GM23338 (cell line): ENCODE data around the gene VEZT. TPM values are rescaled to one million over a fixed set of nuclear protein-coding genes. Genes with fewer than 3 reads are reported as not detected.

Experiments used
- ATAC-seq: fragments of 200-7000 bp; cut with Tn5 transposase; 3 replicates; pipeline ENCODE4 v1.9.1; 2020
- DNase-seq: peaks from one replicate; pipeline ENCODE4 v3.0.0-alpha.2; 2015; ENCODE audit warnings: low spot score
- H2AFZ ChIP-seq: fragments of 200-600 bp; sonication (generic); 2 replicates; pipeline ENCODE4 v1.8.0; 2016; ENCODE audit warnings: antibody characterized with exemption, mild to moderate bottlenecking, moderate library complexity
- H3F3A ChIP-seq: fragments of 200-600 bp; sonication (generic); replicated peaks from 2 replicates; pipeline ENCODE4 v1.8.0; 2017; ENCODE audit warnings: antibody characterized with exemption, mixed run types, low read depth
- H3K27ac ChIP-seq: fragments of 200-600 bp; sonication (generic); 2 replicates; pipeline ENCODE4 v1.6.1; 2016; ENCODE audit warnings: low read depth
- H3K27me3 ChIP-seq: fragments of 200-600 bp; sonication (generic); 2 replicates; pipeline ENCODE4 v1.8.0; 2016; ENCODE audit warnings: mild to moderate bottlenecking, mixed run types, moderate library complexity; ENCODE audit not compliant: insufficient read depth
- H3K36me3 ChIP-seq: fragments of 200-600 bp; sonication (generic); 2 replicates; pipeline ENCODE4 v1.8.0; 2016; ENCODE audit warnings: mild to moderate bottlenecking; ENCODE audit not compliant: insufficient read depth
- H3K4me1 ChIP-seq: fragments of 200-600 bp; sonication (generic); 2 replicates; pipeline ENCODE4 v1.8.0; 2016; ENCODE audit warnings: mild to moderate bottlenecking, moderate library complexity; ENCODE audit not compliant: insufficient read depth
- H3K4me2 ChIP-seq: fragments of 200-600 bp; sonication (generic); 2 replicates; pipeline ENCODE4 v1.7.1; 2017; ENCODE audit warnings: mixed run types
- H3K4me3 ChIP-seq: fragments of 200-600 bp; sonication (generic); 2 replicates; pipeline ENCODE4 v1.6.1; 2016; ENCODE audit warnings: mixed run types
- H3K79me2 ChIP-seq: fragments of 200-600 bp; sonication (generic); replicated peaks from 2 replicates; pipeline ENCODE4 v1.8.0; 2017; ENCODE audit warnings: mild to moderate bottlenecking; ENCODE audit not compliant: insufficient read depth
- H3K9me2 ChIP-seq: fragments of 200-600 bp; sonication (generic); 2 replicates; pipeline ENCODE4 v1.8.0; 2017; ENCODE audit not compliant: insufficient read depth
- H4K20me1 ChIP-seq: fragments of 200-600 bp; sonication (generic); replicated peaks from 2 replicates; pipeline ENCODE4 v1.8.0; 2017; ENCODE audit warnings: mild to moderate bottlenecking; ENCODE audit not compliant: insufficient read depth
- H3K27ac Mint-ChIP-seq: 2 replicates; pipeline ENCODE4 v1.8.0; 2020; ENCODE audit warnings: inconsistent platforms, mild to moderate bottlenecking, moderate library complexity, mixed read lengths
- H3K27me3 Mint-ChIP-seq: 3 replicates; pipeline ENCODE4 v1.8.0; 2022; ENCODE audit warnings: low read depth, mild to moderate bottlenecking, moderate library complexity, mixed read lengths, inconsistent platforms; ENCODE audit not compliant: insufficient read depth, poor library complexity
- H3K36me3 Mint-ChIP-seq: 3 replicates; pipeline ENCODE4 v1.8.0; 2021; ENCODE audit warnings: low read depth, mild to moderate bottlenecking, inconsistent platforms, moderate library complexity, mixed read lengths
- H3K4me1 Mint-ChIP-seq: 3 replicates; pipeline ENCODE4 v1.8.0; 2020; ENCODE audit warnings: mild to moderate bottlenecking, inconsistent platforms, mixed read lengths
- H3K4me3 Mint-ChIP-seq: 3 replicates; pipeline ENCODE4 v1.8.0; 2021; ENCODE audit warnings: moderate library complexity, mild to moderate bottlenecking, inconsistent platforms, mixed read lengths
- H3K9me3 Mint-ChIP-seq: 3 replicates; pipeline ENCODE4 v1.8.0; 2020; ENCODE audit warnings: moderate library complexity, mild to moderate bottlenecking, inconsistent platforms, mixed read lengths
- CREB1 ChIP-seq: fragments of 250-450 bp; sonication (Bioruptor Pico); IDR thresholded peaks from 2 replicates; pipeline ENCODE4 v1.5.0; 2020; ENCODE audit warnings: low read depth, mild to moderate bottlenecking, moderate library complexity
- CTCF ChIP-seq, 2 experiments: fragments of 200-600 bp in 1 of 2; sonication (generic) in 1 of 2; conservative IDR thresholded peaks; 2 replicates each; pipeline versions ENCODE4 v1.5.1 to v1.6.1; 2016 to 2017; ENCODE audit warnings: antibody characterized with exemption in 2 of 2, low read depth in 2 of 2, mild to moderate bottlenecking in 2 of 2, moderate library complexity in 1 of 2
- ETS1 ChIP-seq: IDR thresholded peaks from 2 replicates; pipeline ENCODE4 v1.6.1; 2016; ENCODE audit warnings: antibody characterized with exemption
- EZH2 ChIP-seq: fragments of 200-600 bp; sonication (generic); IDR thresholded peaks from one replicate; pipeline ENCODE4 v1.8.0; 2017; ENCODE audit warnings: antibody characterized with exemption, mild to moderate bottlenecking, low read depth; ENCODE audit not compliant: unreplicated experiment
- EZH2phosphoT487 ChIP-seq: fragments of 200-600 bp; sonication (generic); IDR thresholded peaks from one replicate; pipeline ENCODE4 v1.8.1; 2018; ENCODE audit warnings: antibody characterized with exemption; ENCODE audit not compliant: unreplicated experiment
- JUNB ChIP-seq: IDR thresholded peaks from one replicate; pipeline ENCODE4 v1.6.1; 2016; ENCODE audit warnings: antibody characterized with exemption; ENCODE audit not compliant: unreplicated experiment
- NANOG ChIP-seq: IDR thresholded peaks from 2 replicates; pipeline ENCODE4 v1.6.1; 2016; ENCODE audit warnings: antibody characterized with exemption, borderline replicate concordance
- POLR2AphosphoS5 ChIP-seq: IDR thresholded peaks from 2 replicates; pipeline ENCODE4 v1.6.1; 2016; ENCODE audit warnings: antibody characterized with exemption, low read depth
- REST ChIP-seq: IDR thresholded peaks from one replicate; pipeline ENCODE4 v1.6.1; 2018; ENCODE audit warnings: antibody characterized with exemption; ENCODE audit not compliant: unreplicated experiment
- STAT1 ChIP-seq: IDR thresholded peaks from one replicate; pipeline ENCODE4 v1.6.1; 2016; ENCODE audit warnings: antibody characterized with exemption; ENCODE audit not compliant: unreplicated experiment
- ZNF114 ChIP-seq: fragments of 250-450 bp; sonication (Bioruptor Pico); IDR thresholded peaks from 2 replicates; pipeline ENCODE4 v1.5.0; 2020; ENCODE audit warnings: mild to moderate bottlenecking, moderate library complexity
- ZNF331 ChIP-seq: fragments of 250-450 bp; sonication (Bioruptor Pico); IDR thresholded peaks from 2 replicates; pipeline ENCODE4 v1.5.0; 2020; ENCODE audit warnings: low read depth, mild to moderate bottlenecking, moderate library complexity
- ZNF462 ChIP-seq: fragments of 250-450 bp; sonication (Bioruptor Pico); IDR thresholded peaks from 2 replicates; pipeline ENCODE4 v1.5.0; 2020; ENCODE audit warnings: mild to moderate bottlenecking, moderate library complexity
- polyA plus RNA-seq: library from polyadenylated mRNA; unstranded; fragments of >200 nt; fragmentation: Nextera tagmentation; extraction: Ambion mirVana; gene quantifications from 2 replicates; pipeline ENCODE4 v1.2.1, GENCODE V29; 2016
- total RNA-seq: library from RNA; depleted of rRNA; stranded (reverse); fragments of >200 nt; shearing (Covaris generic); gene quantifications from 2 replicates; pipeline ENCODE4 v1.2.3, GENCODE V29; 2014

The VEZT gene
- total and polyA plus RNA-seq, 2 experiments from 2014 or later: 34.2 to 51.5 TPM

GRCh38 chr12:95193139-95193538, 24.5 kb upstream of the VEZT start:
- TF ChIP-seq ZNF114 (CRISPR knock-in tag) (no peak), JUNB (no peak), EZH2 (no peak), REST (no peak), ETS1 (no peak), EZH2phosphoT487 (no peak), POLR2AphosphoS5 (no peak), CTCF (conservative IDR thresholded peaks at IDR 0.05; ENCODE audit: low read depth in 2 of 2) (no peak), ZNF331 (no peak), STAT1 (no peak), ZNF462 (CRISPR knock-in tag) (no peak), NANOG (no peak), CREB1 (CRISPR knock-in tag) (no peak)
- H3K4me1 ChIP-seq: peaks cover 19% of the 10 kb centered on the region
- H3K36me3 ChIP-seq: no peaks in the 10 kb centered on the region
- H3F3A ChIP-seq: no peaks in the 10 kb centered on the region
- no peak overlapping the region for H3K27ac Mint-ChIP-seq
- H3K27me3 ChIP-seq: no peaks in the 10 kb centered on the region
- no peaks in the 10 kb centered on the region for H3K27me3 Mint-ChIP-seq
- peaks cover 73% of the 10 kb centered on the region for H3K79me2 ChIP-seq
- H3K4me3 ChIP-seq: no peak overlapping the region
- no peaks in the 10 kb centered on the region for H4K20me1 ChIP-seq
- peaks cover 10% of the 10 kb centered on the region; the same call in 2 of the 3 replicates for H3K36me3 Mint-ChIP-seq
- ATAC-seq (no peak), DNase-seq (no peak)
- H3K9me3 Mint-ChIP-seq: no peaks in the 10 kb centered on the region; the same call in 2 of the 3 replicates
- no peak overlapping the region for H3K4me2 ChIP-seq
- H3K27ac ChIP-seq: no peak overlapping the region
- no peak overlapping the region for H3K4me3 Mint-ChIP-seq
- no peak overlapping the region for H2AFZ ChIP-seq
- peaks cover 25% of the 10 kb centered on the region for H3K4me1 Mint-ChIP-seq
- no peaks in the 10 kb centered on the region for H3K9me2 ChIP-seq
